ENCODE data around the gene PARVB. TPM values are rescaled to one million over a fixed set of nuclear protein-coding genes. Genes with fewer than 3 reads are reported as not detected.
A peak's percentile ranks its signal among the peaks of the same experiment; 100 is the strongest.

Gene PARVB
- total RNA-seq, 1 donor from 2014 or later: 53.2 TPM

DNA sequence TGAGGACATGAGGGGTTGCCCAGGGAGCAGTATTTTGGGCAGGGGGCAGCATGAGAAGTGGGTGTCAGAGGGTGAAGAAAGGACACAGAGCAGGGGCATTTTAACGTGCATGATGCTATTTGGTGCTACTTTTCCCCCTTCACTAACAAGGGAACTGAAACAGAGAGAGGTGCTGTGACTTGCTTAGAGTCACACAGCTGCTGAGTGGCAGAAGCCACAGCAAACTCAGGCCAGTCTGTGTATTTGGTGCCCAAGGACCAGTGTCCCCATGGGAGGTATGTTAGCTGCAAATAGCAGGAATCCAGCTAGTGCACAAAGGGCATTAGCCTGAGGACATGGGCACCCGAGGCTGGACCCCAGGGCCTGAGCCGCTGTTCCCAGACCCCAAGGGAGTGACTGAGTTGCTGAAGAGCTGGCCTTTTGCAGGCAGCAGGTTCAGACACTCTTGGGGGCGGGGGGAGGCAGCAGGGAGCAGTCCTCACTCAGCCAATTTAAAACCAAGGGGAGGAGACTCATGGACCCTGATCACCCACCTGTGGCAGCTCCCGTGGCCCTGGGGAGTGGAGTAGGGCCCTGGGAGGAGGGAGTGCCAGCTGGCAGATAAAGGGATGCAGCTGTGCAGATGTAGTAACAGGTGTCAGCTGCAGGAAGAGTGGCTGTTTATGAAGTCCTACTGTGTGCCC is 171.2 kb downstream of the PARVB start:
- no peak for DNase-seq (ENCODE audit: low read depth)

DNA sequence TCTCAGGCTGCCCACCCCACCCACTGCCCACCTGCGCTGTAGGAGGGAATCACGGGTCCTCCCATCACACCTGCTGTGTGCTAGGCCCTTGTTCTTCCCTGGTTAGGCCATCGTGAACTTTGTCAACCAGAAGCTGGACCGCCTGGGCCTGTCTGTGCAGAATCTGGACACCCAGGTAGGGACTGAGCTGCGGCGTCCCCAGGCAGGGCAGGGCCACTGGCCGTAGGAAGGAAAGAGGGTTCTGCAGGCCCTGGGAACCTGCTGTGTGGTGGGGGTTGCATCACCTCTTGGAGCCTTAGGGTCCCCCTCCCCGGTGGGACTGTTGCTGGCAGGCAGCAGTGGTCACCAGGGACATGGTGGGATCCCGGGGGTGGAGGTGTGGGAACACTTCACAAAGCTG is 172.1 kb downstream of the PARVB start:
- no peak for DNase-seq (ENCODE audit: low read depth)

DNA sequence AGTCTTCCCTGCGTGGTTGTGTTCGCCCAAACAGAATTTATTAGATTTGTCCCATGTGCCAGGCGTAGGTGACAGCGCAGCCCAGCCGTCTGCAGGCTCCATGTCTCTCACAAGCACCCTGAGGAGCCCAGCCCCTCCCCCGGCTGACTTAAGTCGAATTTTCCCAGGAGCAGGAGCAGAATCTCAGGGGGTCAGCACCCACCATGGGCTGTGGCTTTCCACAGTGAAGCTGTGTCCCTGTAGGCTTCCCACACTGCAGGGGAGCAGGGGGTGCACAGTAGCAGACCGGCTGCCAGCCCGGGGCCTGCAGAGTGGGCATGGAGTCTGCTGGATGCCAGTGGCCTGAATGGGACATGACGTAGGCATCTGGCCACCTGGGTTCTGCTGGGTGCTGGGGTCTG is 172.6 kb downstream of the PARVB start:
- no peak for DNase-seq (ENCODE audit: low read depth)

DNA sequence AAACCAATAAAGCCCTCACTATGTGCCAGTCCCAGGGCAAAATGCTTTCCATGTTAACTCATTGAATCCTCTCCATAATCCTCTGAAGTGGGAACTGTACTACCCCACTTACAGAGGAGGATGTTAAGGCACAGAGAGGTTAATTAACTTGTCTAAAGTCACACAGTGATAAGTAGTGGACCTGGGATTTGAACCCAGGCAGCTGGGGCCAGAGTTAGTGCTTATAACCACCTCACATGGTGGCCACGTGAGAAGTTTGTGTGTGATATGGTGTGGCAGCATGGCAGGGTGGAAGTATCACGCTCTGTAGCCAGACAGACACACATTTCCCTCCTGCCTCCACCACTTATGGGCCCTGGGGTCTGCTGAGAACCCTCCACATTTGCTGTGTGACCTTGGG is 173.2 kb downstream of the PARVB start:
- no peak for DNase-seq (ENCODE audit: low read depth)

DNA sequence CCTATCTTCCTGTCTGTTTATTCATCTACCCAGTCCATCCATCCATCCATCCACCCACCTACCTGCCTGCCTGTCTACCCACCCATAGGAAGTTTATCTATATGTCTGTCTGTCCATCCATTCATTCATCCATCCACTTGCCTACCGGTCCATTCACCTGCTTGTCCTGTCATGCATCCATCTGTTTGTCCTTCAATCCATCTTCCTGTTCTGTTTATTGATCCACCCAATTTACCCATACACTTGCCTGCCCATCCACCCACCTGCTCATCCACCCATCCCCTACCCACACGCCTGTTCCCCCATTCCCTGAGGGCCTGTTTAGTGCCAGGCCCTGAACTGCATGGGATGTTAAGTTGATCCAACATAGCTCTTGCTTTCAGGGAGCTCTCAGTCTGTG is 175.1 kb downstream of the PARVB start:
- DNase-seq (ENCODE audit: low read depth): no peak

DNA sequence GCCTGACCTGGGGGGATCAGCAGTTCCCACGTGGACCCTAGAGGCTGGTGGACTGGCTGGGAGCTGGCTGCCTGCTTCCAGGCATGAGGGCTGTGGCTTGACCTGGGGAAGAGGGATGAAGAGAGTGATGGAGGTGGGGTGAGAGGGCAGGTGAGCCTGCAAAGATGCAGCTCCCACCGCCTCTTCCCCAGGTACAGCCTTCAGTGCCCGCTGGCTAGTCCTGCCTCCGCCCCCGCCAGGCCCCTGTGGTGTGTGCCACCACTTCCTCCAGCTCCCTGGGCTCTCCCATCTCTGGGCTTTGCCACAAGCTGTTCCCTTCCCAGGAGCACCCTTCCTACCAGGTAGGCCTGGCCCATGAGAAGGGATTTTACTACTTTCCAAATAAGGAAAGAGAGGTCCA is 175.8 kb downstream of the PARVB start:
- no peak for DNase-seq (ENCODE audit: low read depth)

DNA sequence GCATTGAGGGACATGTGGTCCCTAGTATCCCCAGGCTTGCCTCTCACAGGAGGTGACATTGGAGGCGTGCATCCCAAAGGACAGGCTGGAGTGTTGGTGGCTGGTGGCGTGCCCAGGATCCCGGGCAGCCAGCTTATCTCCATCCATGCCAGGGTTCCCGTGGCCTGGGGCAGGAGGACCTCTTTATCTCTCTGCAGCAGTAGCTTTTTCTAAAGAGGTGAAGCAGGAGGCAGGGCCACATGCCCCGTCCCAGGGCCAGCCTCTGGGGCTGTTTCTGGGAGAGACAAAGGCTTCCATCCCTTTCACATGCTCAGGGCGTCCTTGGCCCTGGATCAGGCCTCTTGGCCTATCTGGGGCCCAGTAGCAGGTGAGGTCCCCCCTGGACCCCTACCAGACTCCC is 176.3 kb downstream of the PARVB start:
- no peak for DNase-seq (ENCODE audit: low read depth)

DNA sequence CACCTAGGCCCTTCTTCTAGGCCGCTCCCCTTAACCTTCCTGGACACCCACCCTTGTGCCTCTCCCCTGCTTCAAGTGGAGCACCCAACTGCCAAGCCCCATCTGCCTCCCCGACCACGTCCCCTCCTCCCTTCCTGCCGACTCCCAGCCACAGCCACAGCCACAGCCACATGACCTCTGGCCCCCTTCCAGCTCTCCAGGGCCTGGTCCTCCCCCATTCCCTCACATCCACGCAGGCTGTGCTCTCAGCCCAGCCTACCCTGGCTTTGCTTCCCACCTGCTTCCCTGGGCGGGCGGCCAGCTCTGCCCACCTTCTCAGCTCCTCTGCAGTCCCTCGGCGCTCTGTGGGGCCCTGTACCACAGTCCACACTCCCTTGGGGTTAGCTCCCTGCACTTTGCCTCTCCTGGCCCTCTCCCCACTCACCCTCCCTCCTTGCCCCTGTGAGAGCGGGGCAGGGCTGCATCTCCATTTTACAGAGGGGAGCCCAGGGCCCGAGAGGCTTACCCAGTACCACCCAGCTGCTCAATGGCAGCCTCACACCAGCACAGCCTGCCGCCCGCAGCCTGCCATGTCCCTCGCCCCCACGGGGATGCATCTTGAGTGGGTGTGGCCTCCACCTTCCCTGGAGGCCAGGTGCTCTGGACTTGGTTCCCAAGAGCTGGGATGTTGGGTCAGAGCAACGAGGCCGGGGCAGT is 176.9 kb downstream of the PARVB start:
- DNase-seq (ENCODE audit: low read depth): peak; percentile 45

DNA sequence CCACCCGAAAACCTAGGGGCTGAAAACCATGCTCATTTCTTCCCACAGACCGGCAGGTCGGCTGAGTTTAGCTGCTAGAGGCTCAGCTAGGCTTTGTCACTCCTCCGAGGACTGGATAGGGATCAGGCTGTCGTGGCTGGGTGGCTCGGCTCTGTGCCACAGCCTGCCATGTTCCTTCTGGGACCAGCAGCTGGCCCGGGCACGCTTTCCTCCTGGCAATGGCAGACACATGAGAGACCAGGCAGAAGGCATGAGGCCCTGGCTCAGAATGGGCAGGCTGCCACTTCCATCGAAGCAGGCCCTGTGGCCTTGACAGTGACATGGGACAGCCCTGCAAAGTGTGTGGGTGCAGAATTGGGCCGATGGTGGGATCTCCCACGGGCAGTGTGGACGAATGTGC is 177.6 kb downstream of the PARVB start:
- no peak for DNase-seq (ENCODE audit: low read depth)

DNA sequence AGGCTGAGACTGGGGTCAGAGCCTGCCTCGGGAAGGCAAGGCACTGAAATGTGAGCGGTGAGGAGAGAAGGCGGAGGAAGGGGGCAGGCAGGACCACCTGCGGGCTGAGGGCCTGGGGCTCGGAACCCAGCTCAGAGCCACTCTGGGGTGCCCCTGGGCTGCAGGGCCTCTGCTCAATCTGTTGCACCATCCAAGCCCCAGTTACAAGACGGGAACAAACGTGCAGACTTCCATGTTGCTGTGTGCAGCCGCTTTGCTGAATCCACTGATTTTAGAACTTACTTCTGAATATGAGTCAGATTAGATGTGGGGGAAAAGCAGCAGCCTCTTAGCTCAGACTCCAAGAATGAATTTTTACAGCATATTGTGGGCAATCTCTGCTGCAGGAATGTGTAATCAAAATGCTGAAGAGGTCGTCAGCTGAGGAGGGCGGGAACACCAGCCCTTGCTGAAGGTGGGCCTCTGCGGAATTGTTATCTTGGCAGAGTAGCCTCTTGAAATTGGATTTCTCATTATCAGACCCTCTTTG is 178.2 kb downstream of the PARVB start:
- DNase-seq (ENCODE audit: low read depth): peak; percentile 33

DNA sequence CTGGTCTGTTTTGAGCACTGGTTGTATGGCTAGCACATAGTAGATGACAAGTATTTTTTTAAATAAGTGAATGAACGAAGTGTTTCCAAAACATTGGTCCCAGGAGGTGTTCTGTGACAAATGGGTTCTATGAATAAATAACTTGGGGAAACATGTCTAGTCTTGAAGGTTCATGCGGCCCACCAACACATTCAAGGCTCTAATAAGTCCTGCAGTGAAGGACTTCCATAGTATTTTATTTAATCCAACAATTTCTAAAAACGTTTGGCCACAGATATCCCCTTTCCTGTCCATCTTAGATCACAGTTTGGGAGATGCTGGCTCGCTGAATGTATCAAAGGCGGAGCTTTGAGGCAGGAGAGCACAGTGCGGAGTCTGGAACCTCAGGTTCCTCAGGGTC is 179.1 kb downstream of the PARVB start:
- no peak for DNase-seq (ENCODE audit: low read depth)

DNA sequence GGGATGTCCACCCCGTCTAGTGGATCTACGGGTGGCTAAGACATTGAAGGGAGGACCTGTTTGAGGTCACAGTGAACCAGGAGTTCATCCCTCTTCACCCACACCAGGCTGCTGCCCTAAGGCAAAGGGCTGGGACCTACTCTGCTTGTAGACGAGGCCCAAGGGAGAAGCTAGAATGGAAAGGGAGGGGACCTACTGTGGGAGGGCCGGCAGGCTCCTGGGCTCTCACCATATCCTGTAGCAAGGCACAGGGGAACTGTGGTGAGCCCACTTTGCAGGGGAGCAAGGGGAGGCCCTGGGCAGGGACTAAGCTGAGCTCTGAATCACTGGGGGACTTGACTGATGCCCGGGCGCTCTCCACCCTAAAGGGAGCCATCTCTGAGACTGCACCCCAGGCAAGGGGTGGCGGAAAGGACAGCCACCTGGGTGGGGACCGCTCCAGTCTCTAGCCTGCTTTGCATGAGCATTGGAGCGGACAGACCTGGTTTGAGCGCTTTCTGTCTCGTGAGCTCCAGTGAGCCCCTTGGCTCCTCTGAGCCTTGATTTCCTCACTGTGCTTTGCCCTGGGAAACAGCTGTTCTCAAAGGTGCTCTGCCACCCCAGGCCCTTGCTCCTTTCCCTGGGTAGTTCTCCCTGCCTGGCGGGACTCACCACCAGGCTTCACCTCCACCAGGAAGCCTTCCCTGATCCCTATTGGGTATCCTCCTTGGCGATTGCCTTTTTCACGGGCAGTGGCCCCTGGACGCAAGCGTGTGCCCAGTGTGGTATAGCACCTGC is 180.8 kb downstream of the PARVB start:
- no peak for DNase-seq (ENCODE audit: low read depth)

DNA sequence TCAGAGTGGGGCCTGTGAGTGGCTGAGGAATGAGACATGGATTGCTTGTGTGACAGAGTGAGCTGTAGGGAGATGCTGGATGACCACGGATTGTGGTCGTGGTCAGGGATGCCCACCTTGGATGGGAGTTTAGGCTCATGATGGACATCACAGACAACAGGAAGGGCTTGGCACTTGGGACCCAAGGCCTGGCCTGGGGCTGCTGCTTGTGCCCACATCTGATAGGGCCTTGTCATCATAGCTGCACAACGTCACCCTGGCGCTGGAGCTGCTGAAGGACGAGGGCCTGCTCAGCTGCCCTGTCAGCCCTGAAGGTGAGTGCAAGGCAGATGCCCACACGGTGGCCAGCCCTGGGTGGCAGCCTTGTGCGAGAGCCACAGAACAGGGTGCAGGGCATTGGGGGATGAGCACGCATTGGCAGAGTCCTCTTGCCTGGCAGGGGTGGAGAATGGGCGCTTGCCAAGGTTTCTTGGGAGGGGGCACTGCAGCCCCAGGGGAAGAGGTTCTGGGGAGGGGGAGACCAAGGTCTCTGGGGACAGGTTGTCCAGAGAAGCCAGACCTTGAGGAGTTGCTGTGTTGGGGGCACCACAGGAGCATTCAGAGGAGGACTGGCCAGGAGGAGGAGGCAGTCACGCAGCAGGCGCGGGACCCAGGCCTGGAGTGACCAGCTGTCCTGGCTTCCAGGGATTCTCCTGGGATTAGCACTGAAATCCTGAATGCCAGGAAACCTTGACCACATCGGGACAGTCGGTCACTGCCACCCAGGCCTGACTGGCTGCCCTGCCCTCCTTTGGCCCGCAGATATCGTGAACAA is 181.6 kb downstream of the PARVB start:
- DNase-seq (ENCODE audit: low read depth): peak; percentile 71

DNA sequence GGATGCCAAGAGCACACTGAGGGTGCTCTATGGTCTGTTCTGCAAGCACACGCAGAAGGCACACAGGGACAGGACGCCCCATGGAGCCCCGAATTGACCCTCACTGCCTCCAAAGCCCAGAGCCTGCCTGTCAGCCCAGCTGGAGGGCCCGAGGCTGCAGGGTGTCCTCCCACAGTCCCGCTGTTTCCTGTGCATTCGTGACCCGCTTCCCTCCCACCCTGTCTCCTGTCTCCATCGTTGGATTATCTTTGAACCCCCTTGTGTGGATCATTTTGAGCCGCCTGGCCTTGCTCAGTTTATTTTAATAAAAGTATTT is 182.2 kb downstream of the PARVB start:
- DNase-seq (ENCODE audit: low read depth): no peak

DNA sequence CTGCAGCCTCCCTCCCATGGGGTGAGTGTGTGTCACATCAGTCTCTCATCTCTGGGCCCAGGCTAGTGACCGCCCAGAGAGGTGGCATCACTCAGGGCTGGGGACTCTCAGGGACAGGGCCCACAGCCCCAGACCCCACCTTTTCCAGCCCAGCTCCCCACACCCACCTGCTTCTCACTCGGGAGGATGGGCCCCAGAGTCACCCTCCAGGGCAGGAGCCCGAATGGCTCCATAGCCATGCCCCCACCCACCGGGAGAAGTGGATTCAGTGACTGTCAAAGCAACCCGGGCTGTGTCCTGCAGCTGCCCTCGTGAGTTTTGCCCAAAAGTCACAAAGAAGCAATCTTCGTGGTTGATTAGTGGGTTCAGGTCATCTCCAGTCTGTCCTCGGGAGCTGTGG is 182.6 kb downstream of the PARVB start:
- no peak for DNase-seq (ENCODE audit: low read depth)

DNA sequence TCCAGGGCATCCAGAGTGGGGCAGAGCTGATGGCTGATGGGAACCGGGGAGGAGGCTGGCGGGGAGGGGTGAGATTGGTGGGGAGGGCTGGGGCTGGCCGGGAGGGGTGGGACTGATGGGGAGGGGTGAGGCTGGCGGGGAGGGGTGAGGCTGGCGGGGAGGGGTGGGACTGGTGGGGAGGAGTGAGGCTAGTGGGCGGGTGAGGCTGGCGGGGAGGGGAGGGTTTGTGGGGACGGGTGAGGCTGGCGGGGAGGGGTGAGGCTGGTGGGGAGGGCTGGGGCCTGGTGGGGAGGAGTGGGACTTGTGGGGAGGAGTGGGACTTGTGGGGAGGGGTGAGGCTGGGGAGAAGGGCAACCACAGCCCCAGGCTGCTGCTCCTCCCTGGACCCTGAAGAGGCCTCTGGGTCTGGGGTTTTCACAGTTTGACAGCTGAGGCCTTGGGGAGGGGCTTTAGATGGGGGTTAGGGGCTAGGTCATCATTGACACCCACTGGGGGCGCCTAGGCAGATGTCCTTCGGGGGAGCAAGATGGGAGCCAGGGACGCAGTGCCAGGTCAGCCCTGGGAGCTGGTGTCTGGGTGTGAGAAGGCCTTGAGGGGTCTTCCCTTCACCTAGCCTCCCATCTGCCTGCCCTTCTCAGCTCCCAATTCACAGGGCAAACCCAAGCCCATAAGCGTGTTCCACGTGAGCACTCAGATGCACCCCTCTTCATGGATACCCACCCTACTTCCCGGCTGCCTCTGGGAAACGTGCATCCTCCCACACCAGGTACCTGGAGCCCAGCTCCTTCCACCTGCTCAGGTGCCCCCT is 183.3 kb downstream of the PARVB start:
- DNase-seq (ENCODE audit: low read depth): no peak

DNA sequence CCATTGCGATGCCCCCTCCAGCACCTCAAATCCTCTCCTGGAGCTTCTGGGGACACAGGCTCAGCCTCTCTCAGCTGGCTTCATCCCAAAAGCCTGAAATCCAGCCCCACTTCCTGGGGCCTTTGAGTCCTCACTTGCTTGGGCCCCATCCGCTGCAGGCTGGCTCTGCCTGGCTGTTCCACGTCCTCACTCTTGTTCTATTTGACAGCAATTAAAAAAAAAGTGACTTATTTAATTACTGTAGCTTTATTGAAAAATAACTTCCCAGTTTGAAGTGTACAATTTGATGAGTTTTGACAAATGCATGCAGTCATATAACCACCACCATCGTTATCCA is 183.8 kb downstream of the PARVB start:
- DNase-seq (ENCODE audit: low read depth): no peak

DNA sequence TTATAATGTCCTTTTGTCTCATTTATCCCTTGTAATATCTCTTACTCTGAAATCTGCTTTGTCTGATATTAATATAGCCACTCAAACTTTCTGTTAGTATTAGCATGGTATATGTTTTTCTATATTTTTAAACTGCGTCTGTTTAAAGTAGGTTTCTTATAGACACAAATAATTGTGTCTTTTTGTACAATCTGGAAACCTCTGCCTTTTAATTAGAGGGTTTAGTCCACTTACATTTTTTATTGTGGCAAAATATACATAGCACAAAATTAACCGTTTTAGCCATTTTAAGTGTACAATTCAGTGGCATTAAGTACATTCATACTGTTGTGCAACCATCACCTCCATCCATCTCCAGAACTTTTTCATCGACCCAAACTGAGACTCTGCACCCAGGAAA is 185.2 kb downstream of the PARVB start:
- no peak for DNase-seq (ENCODE audit: low read depth)

DNA sequence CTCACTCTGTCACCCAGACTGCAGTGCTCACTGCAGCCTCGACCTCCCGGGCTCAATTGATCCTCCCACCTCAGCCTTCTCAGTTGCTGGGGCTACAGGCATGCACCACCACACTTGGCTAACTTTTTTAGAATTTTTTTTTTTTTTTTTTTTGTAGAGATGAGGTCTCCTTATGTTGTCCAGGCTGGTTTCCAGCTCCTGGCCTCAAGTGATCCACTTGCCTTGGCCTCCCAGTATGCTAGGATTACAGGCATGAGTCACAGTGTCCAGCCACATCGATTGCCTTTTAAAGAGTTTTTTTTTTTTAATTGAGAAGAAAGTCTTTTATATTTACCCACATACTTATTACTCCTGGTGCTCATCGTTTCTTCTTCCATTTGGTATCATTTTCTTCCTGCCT is 186.6 kb downstream of the PARVB start:
- peak; percentile 37 for DNase-seq (ENCODE audit: low read depth)

DNA sequence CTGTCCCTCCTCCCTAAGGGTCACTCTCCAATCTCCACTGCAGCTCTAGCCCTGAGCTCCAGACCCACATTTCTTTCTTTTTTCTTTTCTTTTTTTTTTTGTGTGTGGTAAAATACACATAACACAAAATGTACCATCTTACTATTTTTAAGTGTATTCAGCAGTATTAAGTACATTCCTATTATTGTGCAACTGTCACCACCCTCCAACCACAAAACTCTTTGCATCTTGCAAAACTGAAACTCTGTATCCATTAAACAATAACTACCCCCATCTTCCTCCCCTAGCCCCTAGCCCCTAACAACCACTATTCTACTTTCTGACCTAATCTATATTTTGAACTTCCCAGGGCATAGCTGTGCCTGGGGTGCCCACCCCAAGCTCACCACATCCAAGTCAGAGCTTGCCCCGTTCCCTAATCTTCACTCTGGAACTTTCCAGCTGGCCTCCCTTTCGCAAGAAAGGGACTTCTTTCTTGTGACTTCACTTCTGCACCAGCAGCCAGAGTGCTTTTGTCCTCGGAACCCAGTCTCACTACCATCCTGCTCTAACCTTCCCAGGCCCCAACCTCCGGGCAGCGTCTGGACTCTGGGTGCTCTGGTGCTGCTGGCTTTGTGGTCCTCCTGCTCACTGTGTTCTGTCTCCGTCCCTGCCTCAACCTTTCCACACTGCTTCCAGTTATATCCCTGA is 187.3 kb downstream of the PARVB start:
- DNase-seq (ENCODE audit: low read depth): no peak
